GM11168 (cell line): ENCODE measurements around the gene BPIFB3.

ENCODE experiments used
- in situ Hi-C: fragments of 300-500 bp; cut with MboI; formaldehyde crosslinking; loops from one replicate; pipeline ENCODE4 v1.12.0; 2022; ENCODE audit warnings: low sequenced_read_pairs; ENCODE audit not compliant: unreplicated experiment

Gene BPIFB3

DNA sequence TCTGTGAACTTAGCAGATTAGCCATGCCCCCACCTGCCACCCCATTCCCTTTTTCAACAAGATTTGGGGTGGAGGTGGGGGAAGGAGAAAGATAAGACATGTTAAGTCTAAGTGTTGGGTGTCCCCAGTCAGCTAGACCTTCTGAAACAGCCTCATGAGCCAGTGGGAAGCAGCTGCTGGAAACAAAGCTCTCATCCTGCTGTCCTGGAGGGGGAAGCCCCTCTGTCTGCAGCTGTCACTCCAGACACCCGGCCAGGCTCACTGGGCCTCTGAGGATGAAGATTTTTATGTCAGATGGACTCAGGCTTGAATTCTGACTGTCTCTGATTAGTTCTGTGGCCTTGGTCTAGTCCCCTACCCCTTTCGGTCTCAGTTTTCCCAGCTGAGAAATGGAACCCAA is 1.1 kb downstream of the BPIFB3 start:
- in situ Hi-C loops: no loop called here

DNA sequence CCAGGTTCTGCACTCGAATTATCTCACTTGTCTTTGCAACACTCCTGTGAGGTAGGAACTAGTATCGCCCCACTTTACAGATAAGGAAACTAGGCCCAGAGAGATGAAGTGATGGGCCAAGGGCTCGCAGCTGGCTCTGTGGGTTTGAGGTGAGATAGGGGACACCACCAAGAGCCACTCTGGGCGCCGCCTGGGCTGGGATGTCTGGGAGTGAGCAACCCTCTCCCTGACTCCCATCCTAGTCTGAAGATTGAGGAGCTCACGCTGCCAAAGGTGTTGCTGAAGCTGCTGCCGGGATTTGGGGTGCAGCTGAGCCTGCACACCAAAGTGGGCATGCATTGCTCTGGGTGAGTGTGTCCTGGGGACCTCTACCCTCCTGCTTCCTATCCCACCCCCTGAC is 5.4 kb downstream of the BPIFB3 start:
- in situ Hi-C loops: no loop called here

DNA sequence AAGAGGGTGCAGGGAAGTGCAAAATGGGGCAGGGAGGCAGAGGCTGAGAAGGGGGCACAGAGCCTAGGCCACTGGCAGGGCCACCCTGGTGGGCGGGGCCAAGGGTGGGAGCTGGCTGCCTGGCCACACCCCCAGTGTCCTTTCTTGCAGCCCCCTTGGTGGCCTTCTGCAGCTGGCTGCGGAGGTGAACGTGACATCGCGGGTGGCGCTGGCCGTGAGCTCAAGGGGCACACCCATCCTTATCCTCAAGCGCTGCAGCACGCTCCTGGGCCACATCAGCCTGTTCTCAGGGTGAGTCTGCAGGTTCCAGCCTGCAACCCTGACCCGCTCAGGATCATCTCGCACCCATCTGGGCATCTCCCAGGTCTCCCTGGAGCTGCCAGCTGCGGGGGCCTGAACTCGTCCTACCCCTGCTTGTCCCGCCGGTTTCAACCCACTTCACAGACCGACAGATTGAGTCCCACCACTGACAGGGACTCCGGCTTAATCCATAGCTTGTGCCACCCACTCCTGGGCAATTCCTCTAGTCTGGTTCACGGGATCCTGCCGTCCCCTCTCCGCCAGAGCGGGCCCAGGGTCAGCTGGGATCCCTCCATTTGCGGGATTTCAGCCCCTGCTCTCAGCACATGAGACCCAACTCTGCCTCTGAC is 6.2 kb downstream of the BPIFB3 start:
- in situ Hi-C loops: no loop called here

DNA sequence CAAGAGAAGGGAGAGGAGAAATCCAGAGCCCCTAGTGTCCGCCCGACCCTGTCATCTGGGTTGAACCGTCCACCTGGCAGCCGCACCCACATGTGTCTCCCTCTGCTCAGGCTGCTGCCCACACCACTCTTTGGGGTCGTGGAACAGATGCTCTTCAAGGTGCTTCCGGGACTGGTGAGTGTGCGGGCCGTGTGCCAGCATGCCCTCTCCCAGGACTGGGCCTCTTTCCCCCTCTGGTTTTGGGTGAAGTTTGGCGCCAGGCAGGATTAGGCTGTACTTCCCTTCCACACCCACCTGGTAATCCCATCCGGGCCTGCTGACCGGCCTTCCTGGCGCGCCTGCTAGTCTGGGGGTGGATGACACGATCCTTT is 7.9 kb downstream of the BPIFB3 start:
- in situ Hi-C loops: no loop called here

DNA sequence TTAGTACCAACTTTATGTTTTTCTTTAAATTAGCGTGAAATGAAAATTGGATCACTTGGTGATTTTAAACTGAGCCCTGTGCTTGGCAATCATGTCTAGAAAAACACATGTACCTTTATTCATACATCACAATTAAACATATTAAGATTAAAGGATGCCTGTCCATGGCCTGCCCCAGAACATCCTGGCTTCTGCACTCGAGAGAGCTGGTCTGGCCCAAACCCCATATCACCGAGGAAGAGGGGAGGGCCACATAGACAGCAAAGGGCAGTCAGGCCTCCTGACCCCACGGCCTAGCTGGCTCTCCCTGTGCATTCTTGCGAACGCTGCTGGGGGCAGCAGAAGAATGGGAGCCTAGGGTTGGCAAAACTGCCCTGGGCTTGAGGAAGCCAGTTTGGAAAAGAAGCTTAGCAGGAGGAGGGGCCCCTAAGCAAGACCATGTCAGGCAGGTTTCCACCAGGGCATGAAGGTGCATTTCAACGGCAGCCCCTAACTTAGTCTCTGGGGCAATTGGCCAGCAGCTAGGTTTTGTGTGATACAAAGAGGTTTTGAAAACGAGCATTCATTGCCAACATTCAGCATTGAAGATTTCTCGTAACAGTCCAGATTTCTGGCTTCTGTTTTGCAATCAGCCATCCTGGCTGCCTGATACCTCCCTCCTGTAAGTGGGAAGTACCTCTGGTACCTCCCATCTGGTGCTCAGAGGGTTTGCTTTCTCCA is 8.6 kb downstream of the BPIFB3 start:
- in situ Hi-C loops: no loop called here

DNA sequence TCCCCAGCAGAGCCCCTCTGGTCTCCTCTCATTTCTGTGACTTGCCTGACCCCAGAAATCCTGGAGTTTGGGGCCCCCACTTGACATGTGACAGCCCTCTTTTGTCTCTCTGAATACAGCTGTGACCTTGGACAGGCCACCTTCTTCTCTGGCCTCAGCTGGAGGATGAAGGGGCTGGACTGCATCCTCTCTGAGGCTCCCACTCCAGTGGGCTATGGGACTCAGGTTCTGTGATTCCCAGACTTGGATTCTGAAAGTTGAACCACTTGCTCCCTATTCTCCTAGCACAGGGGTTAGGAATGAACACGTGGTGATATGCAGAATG is 9.1 kb downstream of the BPIFB3 start:
- in situ Hi-C loops: no loop called here

DNA sequence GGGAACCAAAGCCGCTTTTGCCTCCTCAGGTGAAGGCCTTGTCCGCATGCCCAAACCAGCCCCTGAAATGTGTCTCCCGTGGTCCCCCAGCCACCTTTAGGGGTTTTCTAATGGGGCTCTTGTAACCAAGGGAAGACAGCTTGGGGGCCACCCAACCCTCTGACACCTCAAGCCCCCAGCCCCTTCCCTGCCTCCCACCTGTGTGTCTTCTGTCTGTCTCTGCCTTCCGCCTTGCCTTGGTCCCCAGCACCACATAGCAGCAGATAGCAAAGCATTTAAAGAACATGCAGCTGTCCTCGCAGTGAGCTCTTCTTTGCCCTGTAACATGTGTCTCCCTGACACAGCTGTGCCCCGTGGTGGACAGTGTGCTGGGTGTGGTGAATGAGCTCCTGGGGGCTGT is 9.6 kb downstream of the BPIFB3 start:
- in situ Hi-C loops: no loop called here

DNA sequence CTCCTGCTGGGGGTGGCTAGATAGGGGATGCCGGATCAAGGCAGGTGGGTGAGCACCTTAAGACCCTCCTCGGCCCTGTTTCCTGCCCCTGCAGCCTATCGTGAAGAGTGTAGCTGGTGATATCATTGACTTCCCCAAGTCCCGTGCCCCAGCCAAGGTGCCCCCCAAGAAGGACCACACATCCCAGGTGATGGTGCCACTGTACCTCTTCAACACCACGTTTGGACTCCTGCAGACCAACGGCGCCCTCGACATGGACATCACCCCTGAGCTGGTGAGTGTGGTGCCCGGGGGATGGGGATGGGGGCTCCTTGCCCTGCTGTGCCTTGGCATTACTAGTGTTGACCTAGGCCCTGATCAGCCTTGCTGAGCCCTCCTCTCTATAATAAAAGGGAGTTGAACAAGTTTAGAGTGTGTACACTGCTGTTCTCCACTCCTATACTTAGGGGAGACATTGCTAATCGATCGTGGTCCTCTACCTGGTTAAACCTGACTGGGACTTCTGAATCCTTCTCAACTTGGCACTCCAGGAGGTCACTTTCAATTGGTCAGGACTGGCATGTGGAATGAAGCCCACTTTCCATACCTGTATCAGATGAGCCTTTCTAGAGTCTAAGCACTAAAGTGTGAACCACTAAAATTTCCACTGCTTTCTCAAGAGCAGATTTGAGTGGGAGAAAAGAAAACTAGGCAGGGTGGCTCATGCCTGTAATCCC is 11.0 kb downstream of the BPIFB3 start:
- in situ Hi-C loops: no loop called here

DNA sequence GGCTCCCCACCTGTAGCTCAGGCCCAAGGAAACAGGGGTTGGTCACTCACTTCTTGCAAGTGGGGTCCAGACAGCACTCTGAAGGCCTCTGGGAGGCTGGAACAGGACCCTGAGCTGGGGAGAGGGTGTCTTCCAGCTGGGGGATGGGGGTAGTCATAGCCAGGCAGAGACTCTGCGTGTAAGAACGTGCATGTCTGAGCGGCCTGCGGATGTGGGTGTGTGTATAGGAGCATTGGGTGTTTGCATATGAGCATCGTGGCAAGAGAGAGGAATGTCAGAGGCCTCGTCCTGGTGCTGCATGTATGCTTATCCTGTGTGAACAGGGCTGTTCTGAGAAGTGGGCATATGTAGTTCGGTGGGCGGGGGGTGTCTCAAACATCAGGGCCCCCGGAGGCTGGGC is 12.1 kb downstream of the BPIFB3 start:
- in situ Hi-C loops: no loop called here

DNA sequence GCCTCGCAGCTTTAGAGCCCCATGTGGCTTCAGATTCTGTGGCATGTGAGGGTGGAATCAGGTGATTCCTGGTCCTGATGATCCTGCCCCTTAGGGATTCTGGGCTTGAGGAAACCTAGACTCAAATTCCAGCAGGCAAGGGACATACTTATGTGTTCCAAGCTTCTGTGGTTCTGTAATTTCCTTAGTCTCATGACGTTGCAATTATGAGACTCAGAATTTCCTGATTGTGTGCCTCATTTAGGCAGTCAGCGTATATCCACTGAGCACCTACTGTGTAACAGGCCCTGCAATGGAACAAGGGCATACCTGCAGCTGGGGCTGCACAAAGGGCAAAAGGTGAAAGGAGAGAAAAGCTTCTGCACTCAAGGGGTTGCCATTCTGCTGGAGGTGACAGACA is 14.1 kb downstream of the BPIFB3 start:
- in situ Hi-C loops: no loop called here

DNA sequence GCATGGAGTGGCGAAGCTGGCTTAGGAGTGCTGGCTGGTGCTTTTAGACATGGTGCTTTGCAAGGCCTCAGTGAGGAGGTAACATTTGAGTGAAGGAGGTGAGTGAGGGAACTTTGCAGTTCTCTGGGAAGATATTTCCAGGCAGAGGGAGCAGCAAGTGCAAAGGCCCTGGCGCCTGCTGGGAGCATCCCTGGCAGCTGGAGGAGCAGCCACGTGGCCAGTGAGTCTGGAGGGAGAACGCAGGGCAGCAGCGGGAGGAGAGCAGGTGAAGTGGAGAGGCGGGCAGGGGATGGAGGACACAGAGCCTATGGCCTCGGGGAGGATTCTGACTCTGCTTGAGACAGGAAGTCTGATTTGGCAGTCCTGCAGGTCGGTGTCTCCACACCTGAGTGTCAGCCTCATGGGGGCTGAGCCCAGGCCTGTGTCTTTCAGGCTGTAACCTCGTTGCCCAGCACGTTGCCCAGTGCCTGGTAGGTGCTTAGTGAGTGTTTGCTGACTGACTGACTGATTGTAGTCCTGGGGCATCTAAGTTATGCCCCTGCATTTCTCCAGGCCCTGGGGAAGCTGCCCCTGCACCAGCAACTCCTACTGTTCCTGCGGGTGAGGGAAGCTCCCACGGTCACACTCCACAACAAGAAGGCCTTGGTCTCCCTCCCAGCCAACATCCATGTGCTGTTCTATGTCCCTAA is 14.7 kb downstream of the BPIFB3 start:
- in situ Hi-C loops: no loop called here

DNA sequence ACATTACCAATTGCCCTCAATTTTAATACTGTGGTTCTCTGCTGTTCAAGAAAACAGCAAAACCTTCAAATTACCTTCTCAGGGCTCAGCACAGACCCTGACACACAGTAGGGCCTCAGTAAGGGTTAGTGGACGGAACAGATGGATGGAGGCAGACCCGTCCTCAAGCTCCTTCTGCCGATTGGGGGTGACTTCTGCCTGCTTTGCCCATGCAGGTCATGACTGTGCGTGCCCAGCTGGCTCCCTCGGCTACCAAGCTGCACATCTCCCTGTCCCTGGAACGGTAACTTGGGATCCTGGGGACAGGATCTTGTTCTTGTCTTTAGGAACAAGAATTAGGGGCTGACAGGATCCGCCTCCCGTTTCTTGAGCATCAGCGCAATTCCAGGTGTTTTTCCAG is 16.0 kb downstream of the BPIFB3 start:
- in situ Hi-C loops: no loop called here

DNA sequence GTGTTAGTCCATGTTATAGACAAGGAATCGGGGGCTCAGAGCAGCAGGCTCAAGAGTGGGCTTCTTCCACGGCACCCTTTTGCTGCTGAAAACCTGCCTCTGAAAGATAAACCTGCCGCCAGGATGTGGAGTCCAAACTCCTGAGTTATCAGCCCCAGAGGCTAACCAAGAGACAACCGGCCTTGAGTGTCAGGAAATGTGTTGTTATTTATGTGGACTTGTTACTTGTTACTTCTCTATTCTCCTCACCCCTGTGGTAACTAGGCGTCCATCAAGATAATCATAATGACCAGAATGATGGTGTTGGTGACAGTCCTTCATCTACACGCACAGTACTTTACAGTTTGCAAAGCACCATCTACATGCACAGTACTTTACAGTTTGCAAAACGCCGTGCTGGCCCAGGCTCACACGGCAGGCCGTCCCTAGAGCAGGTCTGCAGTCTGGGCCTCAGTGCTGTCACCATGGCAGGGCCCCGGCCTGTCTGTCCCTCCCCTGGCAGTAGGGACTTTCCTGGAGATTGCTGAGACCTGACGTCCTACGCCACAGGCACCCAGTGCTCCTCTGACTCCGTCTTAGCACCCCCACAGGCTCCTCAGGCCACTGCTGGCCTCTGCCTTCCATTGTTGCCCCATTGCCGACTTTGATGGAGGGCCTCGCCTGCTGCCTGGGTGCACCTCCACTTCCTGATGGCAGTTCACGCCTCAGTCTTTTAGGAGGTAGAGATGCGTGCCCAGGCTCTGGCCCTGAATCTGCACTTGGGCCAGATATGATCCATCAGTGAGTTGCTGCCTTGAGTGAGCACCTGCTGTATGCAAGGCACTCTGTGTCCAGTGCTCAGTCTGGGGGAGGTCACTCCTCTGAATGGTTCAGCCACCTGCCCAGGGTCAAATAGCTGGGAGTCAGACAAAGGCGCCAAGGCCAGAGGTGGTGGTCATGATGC is 16.7 kb downstream of the BPIFB3 start:
- in situ Hi-C loops: no loop called here

DNA sequence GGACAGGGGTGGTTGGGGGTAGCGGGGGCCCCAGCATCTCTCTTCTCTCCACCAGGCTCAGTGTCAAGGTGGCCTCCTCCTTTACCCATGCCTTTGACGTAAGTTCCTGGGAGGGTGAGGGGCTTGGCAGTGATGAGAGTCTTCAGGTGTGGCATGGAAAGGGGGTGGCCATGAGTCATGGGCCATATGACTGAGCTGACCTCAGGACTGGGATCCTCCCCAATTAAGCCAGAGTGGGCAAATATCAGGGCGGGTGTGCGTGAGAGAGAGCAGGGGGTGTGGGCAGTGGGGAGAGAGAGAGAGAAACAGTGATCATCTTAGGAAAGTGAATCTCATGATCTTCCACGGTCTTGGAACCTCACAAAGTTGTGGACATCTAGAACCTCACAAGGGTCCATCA is 17.5 kb downstream of the BPIFB3 start:
- in situ Hi-C loops: no loop called here

DNA sequence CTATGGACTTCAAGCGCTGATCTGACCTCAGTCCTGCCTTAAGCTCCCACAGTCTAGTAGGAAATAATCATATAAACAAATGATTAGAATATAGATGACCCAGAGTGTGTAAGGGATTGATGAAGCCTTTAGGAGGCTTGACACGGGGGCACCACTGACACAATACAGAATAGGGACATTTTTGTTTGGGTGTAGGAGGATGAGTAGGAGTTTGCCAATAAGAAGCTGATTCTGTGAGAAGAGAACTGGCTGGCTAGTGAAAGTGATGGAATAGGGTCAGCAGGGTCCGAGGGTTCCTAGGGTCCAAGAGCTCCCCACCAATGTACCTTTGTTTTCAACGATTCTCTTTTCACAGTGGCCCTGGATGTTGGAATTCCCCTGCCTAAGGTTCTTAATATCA is 18.7 kb downstream of the BPIFB3 start:
- in situ Hi-C loops: no loop called here

DNA sequence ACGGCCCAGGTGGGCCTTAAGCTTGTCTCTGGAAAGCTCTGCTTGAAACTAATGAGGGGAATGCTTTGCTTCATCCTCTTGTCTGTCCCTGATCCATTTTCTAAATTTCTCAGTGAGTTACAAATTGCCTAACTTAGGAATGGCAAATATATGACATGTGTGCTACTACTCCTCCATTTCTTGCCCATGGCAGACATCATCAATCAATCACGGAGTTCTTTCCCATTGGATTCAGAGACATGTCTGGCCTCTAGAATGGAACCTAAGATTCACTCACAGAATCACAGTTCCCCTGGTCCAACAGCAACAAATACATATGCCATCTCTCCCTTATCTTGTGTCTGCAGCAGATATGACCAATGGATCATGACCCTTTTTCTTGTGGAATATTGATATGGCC is 19.1 kb downstream of the BPIFB3 start:
- in situ Hi-C loops: no loop called here

DNA sequence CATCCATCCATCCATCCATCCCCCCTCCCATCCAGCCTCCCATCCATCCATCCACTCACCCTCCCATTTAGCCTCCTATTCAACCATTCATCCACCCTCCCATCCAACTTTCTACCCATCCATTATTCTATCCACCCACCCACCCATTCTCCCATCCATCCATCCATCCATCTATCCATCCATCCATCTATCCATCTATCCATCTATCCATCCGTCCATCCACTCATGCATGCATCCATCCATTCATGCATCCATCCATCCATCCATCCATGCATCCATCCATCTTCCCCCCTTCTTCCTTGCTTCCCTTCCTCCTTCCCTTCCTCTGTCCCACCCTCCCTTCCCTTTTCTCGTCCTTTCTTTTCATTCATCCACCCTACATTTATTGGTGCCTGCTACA is 21.0 kb downstream of the BPIFB3 start:
- in situ Hi-C loops: no loop called here

DNA sequence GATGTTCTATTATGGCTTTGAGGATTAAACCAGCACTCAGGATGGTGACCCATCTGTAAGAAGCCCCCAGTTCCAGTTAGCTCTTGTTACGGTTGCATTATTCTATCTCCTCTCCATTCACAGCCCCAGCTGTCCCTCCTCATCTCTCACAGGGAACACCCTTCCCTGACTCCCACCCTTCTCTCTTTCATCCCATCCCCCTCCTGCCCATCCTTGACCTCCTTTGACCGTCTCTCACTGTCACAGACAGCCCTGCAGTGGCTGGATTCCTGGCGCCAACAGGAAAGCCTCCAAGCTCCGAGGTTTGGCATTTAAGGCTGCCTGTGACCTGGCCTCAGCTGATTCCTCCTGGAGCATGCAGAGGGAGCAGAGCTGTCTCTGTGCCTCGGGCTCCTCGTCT is 21.6 kb downstream of the BPIFB3 start:
- in situ Hi-C loops: no loop called here

DNA sequence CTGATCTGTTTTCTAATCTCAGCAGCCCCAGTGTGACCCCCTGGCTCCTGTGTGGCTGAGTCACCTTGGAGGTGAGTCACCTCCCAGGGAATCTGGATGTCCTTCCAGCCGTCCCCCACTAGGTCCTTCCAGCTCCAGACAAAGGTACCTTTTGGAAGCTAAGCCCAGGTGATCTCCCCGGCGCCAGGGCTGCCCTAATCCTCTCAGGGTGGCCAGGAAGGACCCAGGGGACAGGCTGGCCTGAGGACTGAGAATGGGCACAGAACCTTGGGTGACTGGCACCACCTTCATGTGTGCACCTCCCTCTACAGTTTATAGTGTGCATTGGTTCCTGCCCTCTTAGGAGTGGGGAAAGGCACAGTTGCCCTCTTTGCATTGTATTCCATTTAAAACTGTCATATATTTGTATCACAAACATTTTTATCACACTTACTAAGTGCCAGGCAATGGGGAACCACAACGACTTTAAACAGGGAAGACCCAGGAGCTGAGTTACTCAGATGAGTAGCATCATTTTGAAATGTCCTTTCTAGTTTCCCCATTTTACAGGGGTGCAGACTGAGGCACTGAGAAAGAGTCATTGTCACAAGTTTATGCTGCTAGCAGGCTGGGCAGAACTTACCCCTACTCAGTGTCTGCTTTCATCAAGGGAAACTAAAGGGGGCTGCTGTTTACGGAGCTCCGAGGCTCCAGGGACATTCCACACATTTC is 23.1 kb downstream of the BPIFB3 start:
- in situ Hi-C loops: no loop called here

DNA sequence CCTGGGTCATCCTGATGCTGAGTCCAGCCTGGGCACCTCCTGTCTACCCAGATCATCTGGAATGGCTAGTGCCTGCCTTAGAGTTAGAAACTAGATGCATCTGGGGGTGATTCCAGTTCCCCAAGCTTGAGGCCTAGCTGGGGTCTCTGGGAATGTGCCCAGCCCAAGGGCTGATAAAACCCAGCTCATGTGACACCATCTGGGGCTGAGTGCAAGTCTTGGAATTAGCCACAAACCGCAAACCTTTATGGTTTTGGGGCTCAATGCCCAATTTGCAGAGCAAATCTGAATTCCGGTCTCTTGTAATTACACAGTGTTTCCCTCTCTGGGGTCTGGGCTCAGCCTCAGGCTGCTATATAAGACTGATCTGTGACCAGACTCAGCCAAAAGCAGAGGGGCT is 25.6 kb downstream of the BPIFB3 start, which contains the start of gene BPIFB4:
Gene BPIFB4 (plus strand): TSS at position 385 of the 400 bp plus-strand sequence. CDS start 1,884 bp downstream, outside the sequence.
- in situ Hi-C loops: no loop called here
